ENCODE data around the gene P2RY4.

GRCh38 chrX:70234355-70234754, 25.6 kb downstream of the P2RY4 start, which contains the start of gene AWAT1:
- TF ChIP-seq CTCF (IDR thresholded peaks at IDR 0.05) (no peak), EP300 (IDR thresholded peaks at IDR 0.05; ENCODE audit: low read depth) (no peak), POLR2A (IDR thresholded peaks at IDR 0.05) (no peak), POLR2AphosphoS5 (IDR thresholded peaks at IDR 0.05) (no peak)

Measured in transverse colon (tissue), 4 donors.